Retinal pigment epithelial cell (primary cell): ENCODE results near the gene PRDM16.

Experiments
- DNase-seq: peaks from one replicate; pipeline ENCODE4 v3.0.0-alpha.2; 2010; ENCODE audit warnings: low read depth
- H3K4me3 ChIP-seq: 2 replicates; pipeline ENCODE4 v1.5.1; 2011; ENCODE audit warnings: mild to moderate bottlenecking, low read length, control low read depth, moderate library complexity
- CTCF ChIP-seq: conservative IDR thresholded peaks from 2 replicates; pipeline ENCODE4 v1.5.1; 2011; ENCODE audit warnings: low read depth, low read length, control low read depth, inconsistent platforms

PRDM16 gene

GRCh38 chr1:3234281-3234680, 165.3 kb downstream of the PRDM16 start:
- DNase-seq, result no peak
- no peak overlapping the region for H3K4me3 ChIP-seq
- TF ChIP-seq CTCF, result no peak

GRCh38 chr1:3234956-3235355, 166.0 kb downstream of the PRDM16 start:
- H3K4me3 ChIP-seq, result no peak overlapping the region
- DNase-seq, result no peak
- TF ChIP-seq CTCF, result no peak

- no peak for TF ChIP-seq CTCF
- no peak for DNase-seq
- H3K4me3 ChIP-seq, result no peak overlapping the region
Measured at GRCh38 chr1:3235496-3235895, 166.5 kb downstream of the PRDM16 start.

- TF ChIP-seq CTCF, result no peak
- no peak overlapping the region for H3K4me3 ChIP-seq
- no peak for DNase-seq
Measured at GRCh38 chr1:3236361-3236760, 167.4 kb downstream of the PRDM16 start.

- no peak for TF ChIP-seq CTCF
- H3K4me3 ChIP-seq, result no peak overlapping the region
- DNase-seq, result no peak
Measured at GRCh38 chr1:3236955-3237354, 168.0 kb downstream of the PRDM16 start.

- TF ChIP-seq CTCF, result no peak
- H3K4me3 ChIP-seq, result no peak overlapping the region
- DNase-seq, result no peak
Measured at GRCh38 chr1:3237570-3237969, 168.6 kb downstream of the PRDM16 start.

- DNase-seq, result no peak
- TF ChIP-seq CTCF, result no peak
- H3K4me3 ChIP-seq, result no peak overlapping the region
Measured at GRCh38 chr1:3237994-3238702, 169.1 kb downstream of the PRDM16 start.
